Thyroid gland (tissue), 4 donors: ENCODE measurements around the gene MRPL37. TPM values are rescaled to one million over a fixed set of nuclear protein-coding genes. Genes with fewer than 3 reads are reported as not detected.

ENCODE experiments used
- DNase-seq, 2 donors: peaks; one replicate each; pipeline ENCODE4 v3.0.0-alpha.2; 2019
- H3K27ac ChIP-seq, 3 donors: fragments of 200-600 bp; sonication (generic); 1 replicate in 2 of 3; 2 replicates in 1 of 3; pipeline ENCODE4 v1.5.1; 2016 to 2019; ENCODE audit warnings: mild to moderate bottlenecking in 1 of 3, moderate library complexity in 1 of 3
- H3K27me3 ChIP-seq: fragments of 200-600 bp; sonication (generic); one replicate; pipeline ENCODE4 v1.5.1; 2019
- H3K36me3 ChIP-seq, 2 donors: fragments of 200-600 bp; sonication (generic); one replicate each; pipeline ENCODE4 v1.5.1; 2016 to 2019
- H3K4me1 ChIP-seq, 2 donors: fragments of 200-600 bp; sonication (generic); one replicate each; pipeline ENCODE4 v1.5.1; 2017 to 2019
- H3K4me3 ChIP-seq, 3 donors: fragments of 200-600 bp; sonication (generic); replicated peaks in 1 of 3; 1 replicate in 2 of 3; 2 replicates in 1 of 3; pipeline ENCODE4 v1.5.1; 2016; ENCODE audit warnings: mild to moderate bottlenecking in 1 of 3
- H3K9me3 ChIP-seq: fragments of 200-600 bp; sonication (generic); one replicate; pipeline ENCODE4 v1.5.1; 2017
- CTCF ChIP-seq, 6 experiments: fragments of 200-600 bp in 3 of 6; fragments of 450-650 bp in 3 of 6; sonication (generic) in 3 of 6; IDR thresholded peaks; one replicate each; pipeline ENCODE4 v1.5.1; 2016 to 2019; ENCODE audit warnings: antibody characterized with exemption in 6 of 6, mild to moderate bottlenecking in 2 of 6, inconsistent platforms in 1 of 6, moderate library complexity in 1 of 6
- POLR2A ChIP-seq, 2 donors: fragments of 450-650 bp; IDR thresholded peaks; one replicate each; pipeline ENCODE4 v1.6.1; 2017; ENCODE audit warnings: antibody characterized with exemption in 2 of 2, mild to moderate bottlenecking in 2 of 2, moderate library complexity in 1 of 2
- WGBS, 2 donors: methylation state at CpG; one replicate each; pipeline ENCODE4 v1.1.5; 2017; 5-methylcytosine and 5-hydroxymethylcytosine counted together
- intact Hi-C: fragments of 100-400 bp; cut with DNase I; formaldehyde crosslinking; loops from one replicate; pipeline ENCODE4 v1.15.1; 2023
- total RNA-seq, 4 donors: library from RNA; depleted of rRNA; stranded (reverse); fragments of >200 nt; gene quantifications; one replicate each; pipeline ENCODE4 v1.2.3, GENCODE V29; 2016

MRPL37 gene
- total RNA-seq, 4 donors from 2014 or later = 29.8 to 71.3 (median 48.0) TPM

- intact Hi-C loops = no loop called here
These were observed 22.2 kb upstream of the MRPL37 start for GRCh38 chr1:54177726-54178125.

GRCh38 chr1:54178296-54179070, 21.5 kb upstream of the MRPL37 start:
- H3K36me3 ChIP-seq = no peaks in the 10 kb centered on the region
- no peak for DNase-seq
- no peaks in the 10 kb centered on the region for H3K4me1 ChIP-seq
- WGBS, 2 donors = 68 to 78% methylated on average over 5 to 9 of the region's 9 CpGs
- TF ChIP-seq CTCF (IDR thresholded peaks at IDR 0.05) (no peak), POLR2A (IDR thresholded peaks at IDR 0.05) (no peak)
- H3K9me3 ChIP-seq = no peaks in the 10 kb centered on the region
- no peak overlapping the region for H3K27ac ChIP-seq
- intact Hi-C loops = no loop called here
- no peak overlapping the region for H3K4me3 ChIP-seq
- no peaks in the 10 kb centered on the region for H3K27me3 ChIP-seq

More at GRCh38 chr1:54177726-54178125, 22.2 kb upstream of the MRPL37 start:
- no peaks in the 10 kb centered on the region for H3K27me3 ChIP-seq
- no peak overlapping the region for H3K27ac ChIP-seq
- no peak for DNase-seq
- peaks cover 0 to 4% of the 10 kb centered on the region in 2 donors for H3K4me1 ChIP-seq
- H3K9me3 ChIP-seq = no peaks in the 10 kb centered on the region
- H3K4me3 ChIP-seq = no peak overlapping the region
- H3K36me3 ChIP-seq = no peaks in the 10 kb centered on the region
- 92 to 99% methylated on average over 7 to 8 of the region's 8 CpGs for WGBS, 2 donors
- TF ChIP-seq POLR2A (IDR thresholded peaks at IDR 0.05) (no peak), CTCF (IDR thresholded peaks at IDR 0.05) (no peak)

- Histone ChIP-seq H3K4me3 (no peak overlapping the region), H3K36me3 (no peaks in the 10 kb centered on the region), H3K4me1 (no peaks in the 10 kb centered on the region), H3K9me3 (no peaks in the 10 kb centered on the region), H3K27me3 (no peaks in the 10 kb centered on the region), H3K27ac (peak overlapping the region in 1 of 3 donors; percentile 2)
- TF ChIP-seq CTCF (IDR thresholded peaks at IDR 0.05) (no peak), POLR2A (IDR thresholded peaks at IDR 0.05) (no peak)
- 47 to 71% methylated on average over 5 of the region's 5 CpGs for WGBS, 2 donors
- intact Hi-C loops = no loop called here
- DNase-seq = peak; percentile 44 to 55
These were observed 19.1 kb upstream of the MRPL37 start for GRCh38 chr1:54180701-54181360.

GRCh38 chr1:54186056-54186455, 13.9 kb upstream of the MRPL37 start:
- WGBS, 2 donors = 96 to 99% methylated on average over 3 of the region's 3 CpGs
- intact Hi-C loops = no loop called here
- no peaks in the 10 kb centered on the region for H3K36me3 ChIP-seq

More at GRCh38 chr1:54186056-54186455, 13.9 kb upstream of the MRPL37 start:
- TF ChIP-seq POLR2A (IDR thresholded peaks at IDR 0.05) = no peak
- no peak for TF ChIP-seq CTCF (IDR thresholded peaks at IDR 0.05)
- H3K27ac ChIP-seq = no peak overlapping the region
- DNase-seq = no peak
- H3K9me3 ChIP-seq = no peaks in the 10 kb centered on the region
- H3K27me3 ChIP-seq = no peaks in the 10 kb centered on the region
- H3K4me3 ChIP-seq = no peak overlapping the region
- no peaks in the 10 kb centered on the region for H3K4me1 ChIP-seq
